SK-N-SH treated with all-trans-retinoic acid at 6 μM for 48 hours (cell line): ENCODE results near the gene TTYH2.

ENCODE experiments used
- ATAC-seq: fragments of 200-7000 bp; cut with Tn5 transposase; 3 replicates; pipeline ENCODE4 v1.9.1; 2020; ENCODE audit warnings: mild to moderate bottlenecking, moderate library complexity
- ARNTL ChIP-seq: fragments of 450-650 bp; formaldehyde crosslinking; IDR thresholded peaks from 2 replicates; pipeline ENCODE4 v1.5.0; 2020; ENCODE audit warnings: low read depth, mild to moderate bottlenecking, moderate library complexity, borderline replicate concordance
- BACH2 ChIP-seq: fragments of 250-450 bp; sonication (Bioruptor Pico); IDR thresholded peaks from 2 replicates; pipeline ENCODE4 v1.9.0; 2021; ENCODE audit warnings: mild to moderate bottlenecking, borderline replicate concordance
- ESRRG ChIP-seq: fragments of 250-450 bp; sonication (Bioruptor Pico); IDR thresholded peaks from 2 replicates; pipeline ENCODE4 v1.6.1; 2021; ENCODE audit warnings: mild to moderate bottlenecking
- GLIS3 ChIP-seq: fragments of 250-450 bp; sonication (Bioruptor Pico); IDR thresholded peaks from 2 replicates; pipeline ENCODE4 v1.5.0; 2020; ENCODE audit warnings: mild to moderate bottlenecking, moderate library complexity
- ISL1 ChIP-seq: fragments of 250-450 bp; sonication (Bioruptor Pico); IDR thresholded peaks from 2 replicates; pipeline ENCODE4 v2.1.2; 2022; ENCODE audit warnings: mild to moderate bottlenecking, moderate library complexity
- OSR1 ChIP-seq: fragments of 250-450 bp; sonication (Bioruptor Pico); IDR thresholded peaks from 2 replicates; pipeline ENCODE4 v1.8.0; 2022; ENCODE audit warnings: moderate library complexity, mild to moderate bottlenecking, inconsistent platforms
- POU6F1 ChIP-seq: fragments of 250-450 bp; sonication (Bioruptor Pico); IDR thresholded peaks from 2 replicates; pipeline ENCODE4 v1.8.0; 2021; ENCODE audit warnings: low read depth, mild to moderate bottlenecking, moderate library complexity, borderline replicate concordance
- PPARA ChIP-seq: fragments of 250-450 bp; sonication (Bioruptor Pico); IDR thresholded peaks from 2 replicates; pipeline ENCODE4 v1.5.0; 2020; ENCODE audit warnings: mild to moderate bottlenecking, borderline replicate concordance
- RARB ChIP-seq: fragments of 250-450 bp; sonication (Bioruptor Pico); IDR thresholded peaks from 2 replicates; pipeline ENCODE4 v1.8.0; 2021; ENCODE audit warnings: mild to moderate bottlenecking, moderate library complexity
- SNAI2 ChIP-seq: fragments of 250-450 bp; sonication (Bioruptor Pico); IDR thresholded peaks from 2 replicates; pipeline ENCODE4 v1.5.0; 2020; ENCODE audit warnings: mild to moderate bottlenecking, moderate library complexity
- TCF4 ChIP-seq: fragments of 250-450 bp; sonication (Bioruptor Pico); IDR thresholded peaks from 2 replicates; pipeline ENCODE4 v1.8.0; 2021; ENCODE audit warnings: mild to moderate bottlenecking, moderate library complexity, borderline replicate concordance
- TOX ChIP-seq: fragments of 250-450 bp; sonication (Bioruptor Pico); IDR thresholded peaks from 2 replicates; pipeline ENCODE4 v1.8.0; 2021; ENCODE audit warnings: mild to moderate bottlenecking, moderate library complexity, borderline replicate concordance
- ZC3H10 ChIP-seq: fragments of 250-450 bp; sonication (Bioruptor Pico); IDR thresholded peaks from 2 replicates; pipeline ENCODE4 v1.5.1; 2021; ENCODE audit warnings: mild to moderate bottlenecking, moderate library complexity
- ZFP3 ChIP-seq: fragments of 250-450 bp; sonication (Bioruptor Pico); IDR thresholded peaks from 2 replicates; pipeline ENCODE4 v1.5.0; 2020; ENCODE audit warnings: mild to moderate bottlenecking, moderate library complexity
- ZFP30 ChIP-seq: fragments of 450-650 bp; formaldehyde crosslinking; IDR thresholded peaks from 2 replicates; pipeline ENCODE4 v1.5.0; 2022; ENCODE audit warnings: mild to moderate bottlenecking, moderate library complexity
- ZNF565 ChIP-seq: fragments of 450-650 bp; formaldehyde crosslinking; conservative IDR thresholded peaks from 2 replicates; pipeline ENCODE4 v1.5.0; 2020; ENCODE audit warnings: low read depth, mild to moderate bottlenecking, moderate library complexity
- ZNF70 ChIP-seq: fragments of 450-650 bp; formaldehyde crosslinking; IDR thresholded peaks from 2 replicates; pipeline ENCODE4 v1.5.0; 2020; ENCODE audit warnings: mild to moderate bottlenecking, moderate library complexity
- TF ChIP-seq, protein P1 (sequence below): fragments of 250-450 bp; sonication (Bioruptor Pico); IDR thresholded peaks from 2 replicates; pipeline ENCODE4 v1.5.0; 2020; ENCODE audit warnings: mild to moderate bottlenecking, moderate library complexity
- TF ChIP-seq, protein P2 (sequence below): fragments of 250-450 bp; sonication (Bioruptor Pico); IDR thresholded peaks from 2 replicates; pipeline ENCODE4 v1.8.0; 2020; ENCODE audit warnings: mild to moderate bottlenecking, moderate library complexity, borderline replicate concordance

The TTYH2 gene, protein sequence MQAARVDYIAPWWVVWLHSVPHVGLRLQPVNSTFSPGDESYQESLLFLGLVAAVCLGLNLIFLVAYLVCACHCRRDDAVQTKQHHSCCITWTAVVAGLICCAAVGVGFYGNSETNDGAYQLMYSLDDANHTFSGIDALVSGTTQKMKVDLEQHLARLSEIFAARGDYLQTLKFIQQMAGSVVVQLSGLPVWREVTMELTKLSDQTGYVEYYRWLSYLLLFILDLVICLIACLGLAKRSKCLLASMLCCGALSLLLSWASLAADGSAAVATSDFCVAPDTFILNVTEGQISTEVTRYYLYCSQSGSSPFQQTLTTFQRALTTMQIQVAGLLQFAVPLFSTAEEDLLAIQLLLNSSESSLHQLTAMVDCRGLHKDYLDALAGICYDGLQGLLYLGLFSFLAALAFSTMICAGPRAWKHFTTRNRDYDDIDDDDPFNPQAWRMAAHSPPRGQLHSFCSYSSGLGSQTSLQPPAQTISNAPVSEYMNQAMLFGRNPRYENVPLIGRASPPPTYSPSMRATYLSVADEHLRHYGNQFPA

GRCh38 chr17:74212913-74213791 lies at the start of gene TTYH2:
TTYH2 (plus strand) TSS chr17:74213571; CDS start chr17:74213588, 17 bp downstream.
- ATAC-seq = peak; percentile 79
- TF ChIP-seq, protein P1, sequence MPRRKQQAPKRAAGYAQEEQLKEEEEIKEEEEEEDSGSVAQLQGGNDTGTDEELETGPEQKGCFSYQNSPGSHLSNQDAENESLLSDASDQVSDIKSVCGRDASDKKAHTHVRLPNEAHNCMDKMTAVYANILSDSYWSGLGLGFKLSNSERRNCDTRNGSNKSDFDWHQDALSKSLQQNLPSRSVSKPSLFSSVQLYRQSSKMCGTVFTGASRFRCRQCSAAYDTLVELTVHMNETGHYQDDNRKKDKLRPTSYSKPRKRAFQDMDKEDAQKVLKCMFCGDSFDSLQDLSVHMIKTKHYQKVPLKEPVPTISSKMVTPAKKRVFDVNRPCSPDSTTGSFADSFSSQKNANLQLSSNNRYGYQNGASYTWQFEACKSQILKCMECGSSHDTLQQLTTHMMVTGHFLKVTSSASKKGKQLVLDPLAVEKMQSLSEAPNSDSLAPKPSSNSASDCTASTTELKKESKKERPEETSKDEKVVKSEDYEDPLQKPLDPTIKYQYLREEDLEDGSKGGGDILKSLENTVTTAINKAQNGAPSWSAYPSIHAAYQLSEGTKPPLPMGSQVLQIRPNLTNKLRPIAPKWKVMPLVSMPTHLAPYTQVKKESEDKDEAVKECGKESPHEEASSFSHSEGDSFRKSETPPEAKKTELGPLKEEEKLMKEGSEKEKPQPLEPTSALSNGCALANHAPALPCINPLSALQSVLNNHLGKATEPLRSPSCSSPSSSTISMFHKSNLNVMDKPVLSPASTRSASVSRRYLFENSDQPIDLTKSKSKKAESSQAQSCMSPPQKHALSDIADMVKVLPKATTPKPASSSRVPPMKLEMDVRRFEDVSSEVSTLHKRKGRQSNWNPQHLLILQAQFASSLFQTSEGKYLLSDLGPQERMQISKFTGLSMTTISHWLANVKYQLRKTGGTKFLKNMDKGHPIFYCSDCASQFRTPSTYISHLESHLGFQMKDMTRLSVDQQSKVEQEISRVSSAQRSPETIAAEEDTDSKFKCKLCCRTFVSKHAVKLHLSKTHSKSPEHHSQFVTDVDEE (CRISPR knock-in tag) = no peak
- peak; percentile 97 for TF ChIP-seq ZFP3 (CRISPR knock-in tag)

DNA sequence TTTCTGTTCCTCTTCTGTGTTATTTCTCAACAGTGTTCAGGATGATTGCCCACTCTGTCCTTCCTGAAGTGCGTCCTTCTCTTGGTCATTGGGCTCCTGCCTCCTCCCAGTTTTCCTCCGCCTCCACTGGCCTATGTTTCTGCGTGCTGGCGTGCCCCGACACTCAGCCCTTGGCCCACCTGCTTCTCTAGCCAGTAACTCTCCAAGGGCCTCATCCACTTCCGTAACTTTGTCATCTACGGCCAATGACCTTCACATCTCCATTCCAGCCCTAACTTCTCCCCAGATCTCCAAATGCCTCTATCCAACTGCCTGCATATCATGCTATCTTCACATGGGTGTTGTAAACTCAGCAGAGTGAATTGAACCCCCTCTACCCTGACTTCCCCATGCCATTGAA lies 49.5 kb upstream of the TTYH2 start:
- no peak for ATAC-seq
- TF ChIP-seq ISL1 (CRISPR knock-in tag) = no peak
- TF ChIP-seq, all 23 proteins: peak for 0

DNA sequence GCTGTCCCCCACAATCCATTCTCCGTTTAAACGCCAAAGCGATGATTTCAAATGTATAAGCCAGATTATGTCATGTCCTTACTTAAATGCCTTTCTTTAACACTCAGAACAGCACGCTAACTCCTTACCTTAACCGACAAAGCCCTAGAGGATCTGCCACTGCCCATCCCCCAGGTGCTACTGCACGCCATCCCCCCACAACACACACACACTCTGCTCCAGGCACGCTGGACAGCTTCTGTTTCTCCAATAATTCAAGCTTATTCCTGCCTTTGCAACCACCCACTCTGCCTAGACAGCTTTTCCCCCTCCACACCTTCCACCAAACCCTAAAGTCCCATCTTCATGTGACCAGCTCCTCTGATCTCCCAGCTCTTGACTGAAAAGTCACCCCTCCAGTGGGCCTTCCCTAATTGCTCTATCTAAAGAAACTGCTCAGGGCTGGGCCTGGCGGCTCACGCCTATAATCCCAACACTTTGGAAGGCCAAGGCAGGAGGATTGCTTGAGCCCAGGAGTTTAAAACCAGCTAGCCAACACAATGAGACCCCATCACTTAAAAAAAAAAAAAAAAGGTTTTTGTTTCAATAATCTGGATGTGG lies 48.8 kb upstream of the TTYH2 start:
- ATAC-seq = no peak
- no peak for TF ChIP-seq ZFP30
- TF ChIP-seq, protein P2, sequence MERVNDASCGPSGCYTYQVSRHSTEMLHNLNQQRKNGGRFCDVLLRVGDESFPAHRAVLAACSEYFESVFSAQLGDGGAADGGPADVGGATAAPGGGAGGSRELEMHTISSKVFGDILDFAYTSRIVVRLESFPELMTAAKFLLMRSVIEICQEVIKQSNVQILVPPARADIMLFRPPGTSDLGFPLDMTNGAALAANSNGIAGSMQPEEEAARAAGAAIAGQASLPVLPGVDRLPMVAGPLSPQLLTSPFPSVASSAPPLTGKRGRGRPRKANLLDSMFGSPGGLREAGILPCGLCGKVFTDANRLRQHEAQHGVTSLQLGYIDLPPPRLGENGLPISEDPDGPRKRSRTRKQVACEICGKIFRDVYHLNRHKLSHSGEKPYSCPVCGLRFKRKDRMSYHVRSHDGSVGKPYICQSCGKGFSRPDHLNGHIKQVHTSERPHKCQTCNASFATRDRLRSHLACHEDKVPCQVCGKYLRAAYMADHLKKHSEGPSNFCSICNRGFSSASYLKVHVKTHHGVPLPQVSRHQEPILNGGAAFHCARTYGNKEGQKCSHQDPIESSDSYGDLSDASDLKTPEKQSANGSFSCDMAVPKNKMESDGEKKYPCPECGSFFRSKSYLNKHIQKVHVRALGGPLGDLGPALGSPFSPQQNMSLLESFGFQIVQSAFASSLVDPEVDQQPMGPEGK = no peak
- TF ChIP-seq ZNF70 (CRISPR knock-in tag) = no peak

DNA sequence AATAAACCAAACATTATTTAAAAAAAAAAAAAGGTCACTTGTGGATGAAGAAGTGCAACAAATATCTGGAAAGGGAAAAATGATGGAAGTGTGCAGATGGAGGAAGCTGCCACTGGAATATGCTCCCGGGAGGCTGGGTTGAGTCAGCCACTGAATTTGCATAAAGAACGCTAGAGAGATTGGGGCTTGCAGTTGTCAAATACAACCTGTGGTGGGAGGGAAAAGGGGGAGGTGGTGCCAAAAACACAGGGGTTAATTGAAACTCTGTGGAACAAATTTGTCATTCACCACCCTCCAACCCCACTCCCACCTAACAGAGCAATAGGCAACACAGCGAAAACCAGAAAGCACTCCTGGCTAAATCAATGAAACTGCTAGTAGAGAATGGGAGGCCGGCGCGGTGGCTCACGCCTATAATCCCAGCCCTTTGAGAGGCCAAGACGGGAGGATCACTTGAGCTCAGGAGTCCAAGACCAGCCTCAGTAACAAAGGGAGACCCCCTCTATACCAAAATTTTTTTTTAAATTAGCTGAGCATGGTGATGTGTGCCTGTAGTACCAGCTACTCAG lies 47.5 kb upstream of the TTYH2 start:
- no peak for TF ChIP-seq GLIS3 (CRISPR knock-in tag)
- no peak for TF ChIP-seq ZC3H10 (CRISPR knock-in tag)
- no peak for TF ChIP-seq ESRRG (CRISPR knock-in tag)
- TF ChIP-seq OSR1 (CRISPR knock-in tag) = no peak
- no peak for TF ChIP-seq TCF4 (CRISPR knock-in tag)
- no peak for TF ChIP-seq RARB (CRISPR knock-in tag)
- TF ChIP-seq ARNTL (CRISPR knock-in tag) = no peak
- no peak for TF ChIP-seq ZFP3 (CRISPR knock-in tag)
- TF ChIP-seq ZFP30 = no peak
- TF ChIP-seq, all 23 proteins: peak for 0
- ATAC-seq = no peak

- ATAC-seq = no peak
- TF ChIP-seq, protein P1 (CRISPR knock-in tag) = no peak
These were observed 42.4 kb upstream of the TTYH2 start for GRCh38 chr17:74170924-74171323.

GRCh38 chr17:74172700-74173099 lies 40.7 kb upstream of the TTYH2 start:
- ATAC-seq = no peak
- TF ChIP-seq TOX (CRISPR knock-in tag) = no peak
- no peak for TF ChIP-seq ZFP3 (CRISPR knock-in tag)
- TF ChIP-seq POU6F1 (CRISPR knock-in tag) = no peak
- no peak for TF ChIP-seq PPARA
- TF ChIP-seq ZNF565 (CRISPR knock-in tag) = no peak
- no peak for TF ChIP-seq ZC3H10 (CRISPR knock-in tag)
- TF ChIP-seq ARNTL (CRISPR knock-in tag) = no peak
- TF ChIP-seq ZNF70 (CRISPR knock-in tag) = no peak
- no peak for TF ChIP-seq BACH2 (CRISPR knock-in tag)
- TF ChIP-seq ZFP30 = no peak
- no peak for TF ChIP-seq SNAI2 (CRISPR knock-in tag)
